SU-DHL-6 (cell line): ENCODE data around the gene PCDHB2.
"Not testable (repeated sequence)": the region's sequence is repeated elsewhere in the genome, so short reads cannot be mapped to it uniquely, and the experiment has no call there.

Experiments
- H2AFZ ChIP-seq: fragments of 200-600 bp; sonication (generic); 2 replicates; pipeline ENCODE4 v1.6.1; 2014; ENCODE audit warnings: low read depth, mild to moderate bottlenecking, moderate library complexity, mixed read lengths, antibody characterized with exemption, low read length; ENCODE audit not compliant: severe bottlenecking
- H3F3A ChIP-seq: fragments of 200-600 bp; shearing (Covaris generic); 2 replicates; pipeline ENCODE4 v1.6.0; 2016; ENCODE audit warnings: antibody characterized with exemption, mild to moderate bottlenecking; ENCODE audit not compliant: insufficient read depth
- H3K27ac ChIP-seq: fragments of 200-600 bp; sonication (generic); 2 replicates; pipeline ENCODE4 v1.5.1; 2016; ENCODE audit warnings: low read depth, mild to moderate bottlenecking, low read length, moderate library complexity, mixed read lengths
- H3K27me3 ChIP-seq: fragments of 200-600 bp; sonication (generic), shearing (Covaris generic); 2 replicates; pipeline ENCODE4 v1.6.0; 2014; ENCODE audit warnings: mild to moderate bottlenecking, low read length
- H3K36me3 ChIP-seq: fragments of 200-600 bp; sonication (generic); 2 replicates; pipeline ENCODE4 v1.6.1; 2014; ENCODE audit warnings: mild to moderate bottlenecking, low read length, mixed read lengths
- H3K4me2 ChIP-seq: fragments of 300-600, 200-600 bp; shearing (Covaris generic), sonication (generic); 2 replicates; pipeline ENCODE4 v1.6.0; 2014; ENCODE audit warnings: low read length, low read depth, mild to moderate bottlenecking; ENCODE audit not compliant: poor library complexity, severe bottlenecking
- H3K4me3 ChIP-seq: fragments of 200-600 bp; sonication (generic); 2 replicates; pipeline ENCODE4 v1.5.1; 2014; ENCODE audit warnings: antibody characterized with exemption, low read length, mild to moderate bottlenecking, mixed read lengths; ENCODE audit not compliant: insufficient read depth, poor library complexity, severe bottlenecking
- H3K79me2 ChIP-seq: fragments of 200-600 bp; sonication (generic); 2 replicates; pipeline ENCODE4 v1.6.1; 2014; ENCODE audit warnings: mild to moderate bottlenecking, low read length, moderate library complexity; ENCODE audit not compliant: insufficient read depth
- H3K9ac ChIP-seq: fragments of 200-600 bp; sonication (generic); 2 replicates; pipeline ENCODE4 v1.7.0; 2014; ENCODE audit warnings: mild to moderate bottlenecking, low read length
- H3K9me2 ChIP-seq: fragments of 200-600 bp; sonication (generic); replicated peaks from 2 replicates; pipeline ENCODE4 v1.6.1; 2014; ENCODE audit warnings: low read length; ENCODE audit not compliant: insufficient read depth
- H3K9me3 ChIP-seq: fragments of 200-600 bp; sonication (generic); 2 replicates; pipeline ENCODE4 v1.6.1; 2014; ENCODE audit warnings: low read length, mixed read lengths; ENCODE audit not compliant: insufficient read depth
- H4K20me1 ChIP-seq: fragments of 200-600 bp; sonication (generic); 2 replicates; pipeline ENCODE4 v1.6.1; 2014; ENCODE audit warnings: low read depth, mild to moderate bottlenecking, antibody characterized with exemption, low read length, moderate library complexity, mixed read lengths
- CTCF ChIP-seq: fragments of 200-600 bp; sonication (generic); IDR thresholded peaks from one replicate; pipeline ENCODE4 v1.5.1; 2017; ENCODE audit warnings: antibody characterized with exemption, mild to moderate bottlenecking, low read length, moderate library complexity; ENCODE audit not compliant: insufficient read depth, poor library complexity, severe bottlenecking
- EZH2phosphoT487 ChIP-seq: fragments of 200-600 bp; sonication (generic), shearing (Covaris generic); conservative IDR thresholded peaks from 2 replicates; pipeline ENCODE4 v1.6.1; 2018; ENCODE audit warnings: mild to moderate bottlenecking, antibody characterized with exemption, low read length, moderate library complexity, mixed read lengths

The PCDHB2 gene

DNA sequence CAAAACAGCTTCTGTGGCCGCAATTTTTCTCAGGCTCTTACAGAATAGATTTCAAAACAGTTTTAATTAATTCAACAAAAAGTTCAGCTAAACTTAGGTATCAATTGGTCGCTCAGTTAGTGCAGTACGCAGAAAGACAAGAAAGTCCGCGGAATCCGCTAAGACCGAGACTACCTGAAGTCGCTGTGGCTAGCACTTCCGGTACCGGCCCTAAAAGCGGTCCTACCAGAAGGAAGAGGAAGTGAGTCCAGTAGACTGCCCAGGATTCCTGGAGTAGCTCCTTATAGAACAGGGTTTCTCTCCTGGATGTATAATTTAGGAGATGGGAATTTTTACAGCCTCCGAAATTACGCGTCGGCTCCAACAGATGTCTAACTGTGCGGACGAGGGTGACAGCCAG, 16.6 kb upstream of the PCDHB2 start:
- Histone ChIP-seq H3K9me2 (no peaks in the 10 kb centered on the region), H3K9me3 (no peaks in the 10 kb centered on the region), H3F3A (no peaks in the 10 kb centered on the region), H3K4me3 (no peak overlapping the region), H3K27me3 (no peaks in the 10 kb centered on the region), H3K36me3 (no peaks in the 10 kb centered on the region), H4K20me1 (no peaks in the 10 kb centered on the region), H3K27ac (no peak overlapping the region), H2AFZ (no peak overlapping the region), H3K4me2 (no peak overlapping the region), H3K79me2 (no peaks in the 10 kb centered on the region), H3K9ac (no peak overlapping the region)
- TF ChIP-seq CTCF = no peak

- no peak overlapping the region for H3K4me3 ChIP-seq
Measured at GRCh38 chr5:141082228-141082627, 12.2 kb upstream of the PCDHB2 start.

DNA sequence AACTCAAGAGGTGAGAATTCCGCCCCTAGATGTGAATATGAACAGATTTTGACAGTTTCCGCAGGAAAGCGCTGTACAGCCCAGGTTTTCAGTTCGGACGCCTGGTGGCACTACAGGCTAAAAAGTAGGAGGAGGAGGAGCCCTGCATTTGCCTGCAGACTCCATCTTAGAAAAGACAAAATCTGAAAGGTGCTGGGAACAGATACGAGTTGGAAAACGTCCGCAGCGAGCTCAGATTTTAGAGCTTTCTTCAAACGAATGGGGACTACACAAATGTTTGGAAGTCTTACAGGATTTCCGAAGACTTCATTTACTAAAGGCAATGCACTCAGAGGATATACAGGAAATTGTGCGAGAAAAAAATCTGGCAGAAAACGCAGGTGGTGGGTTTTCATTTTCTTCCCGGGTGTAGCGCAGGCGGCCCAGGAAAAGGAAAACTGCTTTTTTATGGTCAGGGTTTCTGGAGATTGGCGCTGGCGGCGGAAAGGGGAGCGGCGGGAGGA, 9.9 kb upstream of the PCDHB2 start:
- peak overlapping the region; percentile 63 for H3K4me2 ChIP-seq
- H3K79me2 ChIP-seq = no peaks in the 10 kb centered on the region
- no peaks in the 10 kb centered on the region for H3K27me3 ChIP-seq
- peak overlapping the region; percentile 88 for H2AFZ ChIP-seq
- no peak overlapping the region for H3K27ac ChIP-seq
- peak overlapping the region; percentile 40 for H3K9ac ChIP-seq
- peak overlapping the region; percentile 43 for H3K4me3 ChIP-seq
- H3K9me2 ChIP-seq = no peaks in the 10 kb centered on the region
- no peaks in the 10 kb centered on the region for H3K9me3 ChIP-seq
- H3F3A ChIP-seq = no peaks in the 10 kb centered on the region
- no peaks in the 10 kb centered on the region for H4K20me1 ChIP-seq
- H3K36me3 ChIP-seq = no peaks in the 10 kb centered on the region
- TF ChIP-seq EZH2phosphoT487 (no peak), CTCF (peak; percentile 53)

More at GRCh38 chr5:141082228-141082627, 12.2 kb upstream of the PCDHB2 start:
- Histone ChIP-seq H3K36me3 (no peaks in the 10 kb centered on the region), H3K4me2 (no peak overlapping the region), H3K79me2 (no peaks in the 10 kb centered on the region), H3F3A (no peaks in the 10 kb centered on the region), H4K20me1 (no peaks in the 10 kb centered on the region), H3K27ac (no peak overlapping the region), H3K27me3 (no peaks in the 10 kb centered on the region), H3K9me3 (no peaks in the 10 kb centered on the region), H3K9me2 (no peaks in the 10 kb centered on the region), H2AFZ (no peak overlapping the region), H3K9ac (no peak overlapping the region)
- no peak for TF ChIP-seq CTCF
- no peak for TF ChIP-seq EZH2phosphoT487

- Histone ChIP-seq H3K4me3 (no peak overlapping the region), H3K9ac (no peak overlapping the region), H3K9me2 (no peaks in the 10 kb centered on the region), H4K20me1 (no peaks in the 10 kb centered on the region), H3K4me2 (no peak overlapping the region), H2AFZ (no peak overlapping the region), H3K27me3 (no peaks in the 10 kb centered on the region), H3K9me3 (no peaks in the 10 kb centered on the region), H3K79me2 (no peaks in the 10 kb centered on the region), H3K27ac (no peak overlapping the region), H3F3A (no peaks in the 10 kb centered on the region), H3K36me3 (no peaks in the 10 kb centered on the region)
- TF ChIP-seq CTCF = no peak
- TF ChIP-seq EZH2phosphoT487 = no peak
Measured at GRCh38 chr5:141095263-141095641, 837 bp downstream of the PCDHB2 start.

DNA sequence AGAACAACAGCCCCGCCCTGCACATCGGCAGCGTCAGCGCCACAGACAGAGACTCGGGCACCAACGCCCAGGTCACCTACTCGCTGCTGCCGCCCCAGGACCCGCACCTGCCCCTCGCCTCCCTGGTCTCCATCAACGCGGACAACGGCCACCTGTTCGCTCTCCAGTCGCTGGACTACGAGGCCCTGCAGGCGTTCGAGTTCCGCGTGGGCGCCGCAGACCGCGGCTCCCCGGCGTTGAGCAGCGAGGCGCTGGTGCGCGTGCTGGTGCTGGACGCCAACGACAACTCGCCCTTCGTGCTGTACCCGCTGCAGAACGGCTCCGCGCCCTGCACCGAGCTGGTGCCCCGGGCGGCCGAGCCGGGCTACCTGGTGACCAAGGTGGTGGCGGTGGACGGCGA, 1.8 kb downstream of the PCDHB2 start:
- not testable (repeated sequence) for H3K27ac ChIP-seq, H3K4me2 ChIP-seq

More for the DNA sequence above, 1.8 kb downstream of the PCDHB2 start:
- not testable (repeated sequence) for H3K9me3 ChIP-seq, H4K20me1 ChIP-seq, H3K36me3 ChIP-seq, H3K9me2 ChIP-seq, H3F3A ChIP-seq, H3K79me2 ChIP-seq, H2AFZ ChIP-seq, H3K27me3 ChIP-seq, H3K9ac ChIP-seq, H3K4me3 ChIP-seq
